Measurements from ENCODE around the gene RASL12. TPM values are rescaled to one million over a fixed set of nuclear protein-coding genes. Genes with fewer than 3 reads are reported as not detected.
"Not testable (repeated sequence)": the region's sequence is repeated elsewhere in the genome, so short reads cannot be mapped to it uniquely, and the experiment has no call there.

Gene RASL12
- total RNA-seq, 1 experiment from 2014 or later = not detected

GRCh38 chr15:65075607-65076395 lies 8.0 kb upstream of the RASL12 start:
- DNase-seq (ENCODE audit: low spot score) = not testable (repeated sequence)

- DNase-seq (ENCODE audit: low spot score) = not testable (repeated sequence)
These were observed 7.2 kb upstream of the RASL12 start for GRCh38 chr15:65074946-65075345.

- DNase-seq (ENCODE audit: low spot score) = no peak
These were observed 4.8 kb upstream of the RASL12 start for GRCh38 chr15:65072617-65073016.

GRCh38 chr15:65072027-65072426 lies 4.2 kb upstream of the RASL12 start:
- no peak for DNase-seq (ENCODE audit: low spot score)

- DNase-seq (ENCODE audit: low spot score) = no peak
These were observed 3.6 kb upstream of the RASL12 start for GRCh38 chr15:65071381-65071811.

GRCh38 chr15:65069779-65070546 lies 2.2 kb upstream of the RASL12 start:
- no peak for DNase-seq (ENCODE audit: low spot score)

GRCh38 chr15:65069179-65069578 lies 1.4 kb upstream of the RASL12 start:
- no peak for DNase-seq (ENCODE audit: low spot score)

- no peak for DNase-seq (ENCODE audit: low spot score)
These were observed 605 bp upstream of the RASL12 start for GRCh38 chr15:65068403-65068788.

- no peak for DNase-seq (ENCODE audit: low spot score)
These were observed 510 bp downstream of the RASL12 start for GRCh38 chr15:65067317-65067644.

GRCh38 chr15:65066635-65067316 lies 1.0 kb downstream of the RASL12 start:
- no peak for DNase-seq (ENCODE audit: low spot score)

GRCh38 chr15:65066001-65066634 lies 1.7 kb downstream of the RASL12 start:
- DNase-seq (ENCODE audit: low spot score) = no peak

- DNase-seq (ENCODE audit: low spot score) = no peak
These were observed 5.1 kb downstream of the RASL12 start for GRCh38 chr15:65062726-65063125.

- no peak for DNase-seq (ENCODE audit: low spot score)
These were observed 5.7 kb downstream of the RASL12 start for GRCh38 chr15:65062061-65062460.

GRCh38 chr15:65060641-65061397 lies 7.0 kb downstream of the RASL12 start:
- no peak for DNase-seq (ENCODE audit: low spot score)

- no peak for DNase-seq (ENCODE audit: low spot score)
These were observed 7.7 kb downstream of the RASL12 start for GRCh38 chr15:65059931-65060596.

- DNase-seq (ENCODE audit: low spot score) = no peak
These were observed 8.4 kb downstream of the RASL12 start for GRCh38 chr15:65059369-65059750.

- DNase-seq (ENCODE audit: low spot score) = no peak
These were observed 9.1 kb downstream of the RASL12 start for GRCh38 chr15:65058394-65059368.

- no peak for DNase-seq (ENCODE audit: low spot score)
These were observed 10.2 kb downstream of the RASL12 start for GRCh38 chr15:65057549-65057940.

- peak; percentile 97 for DNase-seq (ENCODE audit: low spot score)
These were observed 10.8 kb downstream of the RASL12 start for GRCh38 chr15:65056868-65057548.

Data from HT-29 (cell line).